ENCODE data around the gene NFIB. TPM values are rescaled to one million over a fixed set of nuclear protein-coding genes. Genes with fewer than 3 reads are reported as not detected.

Gene NFIB
- total and polyA plus RNA-seq, 2 donors from 2014 or later, result 15.6 to 112 TPM

- Histone ChIP-seq H3K9me3 (ENCODE audit: control insufficient read depth in 2 of 3, insufficient read depth in 1 of 3, low read length in 3 of 3) (no peaks in the 10 kb centered on the region), H3K9ac (ENCODE audit: low read length in 3 of 3) (no peak overlapping the region), H3K4me3 (ENCODE audit: low read length in 3 of 3) (no peak overlapping the region), H3K4me1 (ENCODE audit: control insufficient read depth in 2 of 3, insufficient read depth in 2 of 3, low read depth in 1 of 3, low read length in 3 of 3) (no peaks in the 10 kb centered on the region), H3K27ac (ENCODE audit: low read depth in 2 of 2, low read length in 2 of 2) (no peak overlapping the region), H3K36me3 (ENCODE audit: control insufficient read depth in 2 of 3, insufficient read depth in 3 of 3, low read length in 3 of 3) (no peaks in the 10 kb centered on the region), H3K27me3 (ENCODE audit: control insufficient read depth, insufficient read depth, low read length) (no peaks in the 10 kb centered on the region)
- DNase-seq, result no peak
- intact Hi-C loops (cut with DNase I), result no loop called here
- no peak for TF ChIP-seq CTCF (IDR thresholded peaks at IDR 0.05; ENCODE audit: borderline replicate concordance, extremely low read depth, insufficient read depth)
- no peak for FAIRE-seq
Observed at GRCh38 chr9:14226855-14227532, 86.9 kb downstream of the NFIB start.

DNA sequence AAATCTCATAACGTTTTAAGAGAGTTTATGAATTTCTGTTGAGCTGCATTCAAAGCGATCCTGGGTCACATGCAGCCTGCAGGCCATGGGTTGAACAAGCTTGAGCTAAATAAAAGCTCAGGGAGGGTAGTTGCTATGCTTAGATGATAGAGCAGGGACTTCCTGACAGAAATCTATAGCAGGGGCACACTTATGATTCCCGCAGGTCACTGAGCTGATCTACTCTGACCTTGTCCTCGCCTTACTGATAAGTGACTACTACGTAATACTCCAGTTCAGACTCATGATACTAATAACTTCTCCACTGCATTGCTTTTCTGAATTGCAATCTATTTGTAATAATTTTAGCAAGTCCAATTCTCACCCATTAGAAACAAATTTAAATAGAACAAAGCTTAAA lies 90.9 kb downstream of the NFIB start:
- Histone ChIP-seq H3K9me3 (ENCODE audit: control insufficient read depth in 2 of 3, insufficient read depth in 1 of 3, low read length in 3 of 3) (no peaks in the 10 kb centered on the region), H3K4me1 (ENCODE audit: control insufficient read depth in 2 of 3, insufficient read depth in 2 of 3, low read depth in 1 of 3, low read length in 3 of 3) (peaks cover 0 to 10% (median 3%) of the 10 kb centered on the region in 3 donors), H3K27me3 (ENCODE audit: control insufficient read depth, insufficient read depth, low read length) (no peaks in the 10 kb centered on the region), H3K27ac (ENCODE audit: low read depth in 2 of 2, low read length in 2 of 2) (no peak overlapping the region), H3K9ac (ENCODE audit: low read length in 3 of 3) (no peak overlapping the region), H3K4me3 (ENCODE audit: low read length in 3 of 3) (no peak overlapping the region), H3K36me3 (ENCODE audit: control insufficient read depth in 2 of 3, insufficient read depth in 3 of 3, low read length in 3 of 3) (no peaks in the 10 kb centered on the region)
- intact Hi-C loops (cut with DNase I), result no loop called here
- TF ChIP-seq CTCF (IDR thresholded peaks at IDR 0.05; ENCODE audit: borderline replicate concordance, extremely low read depth, insufficient read depth), result no peak
- no peak for FAIRE-seq
- no peak for DNase-seq

GRCh38 chr9:14222149-14222835 lies 91.6 kb downstream of the NFIB start:
- FAIRE-seq, result no peak
- no peaks in the 10 kb centered on the region for H3K9me3 ChIP-seq (ENCODE audit: control insufficient read depth in 2 of 3, insufficient read depth in 1 of 3, low read length in 3 of 3)
- intact Hi-C loops (cut with DNase I), result no loop called here

More at GRCh38 chr9:14222149-14222835, 91.6 kb downstream of the NFIB start:
- Histone ChIP-seq H3K27ac (ENCODE audit: low read depth in 2 of 2, low read length in 2 of 2) (no peak overlapping the region), H3K9ac (ENCODE audit: low read length in 3 of 3) (no peak overlapping the region), H3K36me3 (ENCODE audit: control insufficient read depth in 2 of 3, insufficient read depth in 3 of 3, low read length in 3 of 3) (no peaks in the 10 kb centered on the region), H3K4me3 (ENCODE audit: low read length in 3 of 3) (no peak overlapping the region), H3K4me1 (ENCODE audit: control insufficient read depth in 2 of 3, insufficient read depth in 2 of 3, low read depth in 1 of 3, low read length in 3 of 3) (peaks cover 0 to 10% (median 3%) of the 10 kb centered on the region in 3 donors), H3K27me3 (ENCODE audit: control insufficient read depth, insufficient read depth, low read length) (no peaks in the 10 kb centered on the region)
- DNase-seq, result no peak
- TF ChIP-seq CTCF (IDR thresholded peaks at IDR 0.05; ENCODE audit: borderline replicate concordance, extremely low read depth, insufficient read depth), result no peak

Measured in kidney (tissue), 14 donors.